ENCODE measurements around the gene POTEF. TPM values are rescaled to one million over a fixed set of nuclear protein-coding genes. Genes with fewer than 3 reads are reported as not detected.

The POTEF gene
- polyA plus RNA-seq, 3 donors = not detected

Other genes with a start within 250 kb of the POTEF start
- under 1 TPM in 1 of 3 donors, not detected in 2; 0.06 TPM for gene RAB6C, start 149.6 kb downstream of the POTEF start, polyA plus RNA-seq
- 1 to 10 TPM in 2 of 3 donors, under 1 TPM in 1; 0.94 to 3.1 (median 1.1) TPM for gene CCDC74B, start 15.9 kb upstream of the POTEF start, polyA plus RNA-seq
- 10 to 100 TPM; 20.9 to 29.5 (median 29.1) TPM for gene SMPD4, start 52.4 kb upstream of the POTEF start, polyA plus RNA-seq
- gene MZT2B, start 53.0 kb upstream of the POTEF start, polyA plus RNA-seq = 100 to 1,000 TPM; 148 to 245 (median 239) TPM
- gene TUBA3E, start 69.2 kb upstream of the POTEF start, polyA plus RNA-seq = under 1 TPM in 1 of 3 donors, not detected in 2; 0.05 TPM
- 100 to 1,000 TPM in 2 of 3 donors, 10 to 100 TPM in 1; 56.0 to 151 (median 126) TPM for gene IMP4, start 213.7 kb upstream of the POTEF start, polyA plus RNA-seq
- gene PTPN18, start 226.8 kb upstream of the POTEF start, polyA plus RNA-seq = 10 to 100 TPM; 32.9 to 50.2 (median 36.3) TPM

Data from adipose tissue (tissue), 3 donors.